HG03342 (cell line): ENCODE measurements around the gene MET.
"Not testable (repeated sequence)": the region's sequence is repeated elsewhere in the genome, so short reads cannot be mapped to it uniquely, and the experiment has no call there.

Source experiments
- ATAC-seq: cut with Tn5 transposase; IDR thresholded peaks from one replicate; pipeline ENCODE4 v1.9.1; 2021; ENCODE audit warnings: mild to moderate bottlenecking, moderate library complexity; ENCODE audit not compliant: unreplicated experiment

MET gene

GRCh38 chr7:116697761-116698160 lies 25.8 kb downstream of the MET start:
- no peak for ATAC-seq

GRCh38 chr7:116698396-116698795 lies 26.4 kb downstream of the MET start:
- no peak for ATAC-seq

GRCh38 chr7:116698930-116699721 lies 27.1 kb downstream of the MET start:
- no peak for ATAC-seq

- ATAC-seq, result no peak
Measured at GRCh38 chr7:116699722-116700120, 27.7 kb downstream of the MET start.

- ATAC-seq, result no peak
Measured at GRCh38 chr7:116702046-116702785, 30.2 kb downstream of the MET start.

- ATAC-seq, result no peak
Measured at GRCh38 chr7:116704650-116705228, 32.7 kb downstream of the MET start.

- ATAC-seq, result no peak
Measured at GRCh38 chr7:116705419-116705818, 33.4 kb downstream of the MET start.

GRCh38 chr7:116706668-116707126 lies 34.7 kb downstream of the MET start:
- no peak for ATAC-seq

GRCh38 chr7:116707289-116707688 lies 35.3 kb downstream of the MET start:
- no peak for ATAC-seq

- ATAC-seq, result no peak
Measured at GRCh38 chr7:116708248-116708647, 36.3 kb downstream of the MET start.

GRCh38 chr7:116708861-116709260 lies 36.9 kb downstream of the MET start:
- no peak for ATAC-seq

- ATAC-seq, result no peak
Measured at GRCh38 chr7:116709336-116709735, 37.3 kb downstream of the MET start.

- no peak for ATAC-seq
Measured at GRCh38 chr7:116710764-116711452, 38.9 kb downstream of the MET start.

- no peak for ATAC-seq
Measured at GRCh38 chr7:116711790-116712189, 39.8 kb downstream of the MET start.

- no peak for ATAC-seq
Measured at GRCh38 chr7:116713500-116713899, 41.5 kb downstream of the MET start.

- ATAC-seq, result no peak
Measured at GRCh38 chr7:116713918-116714317, 41.9 kb downstream of the MET start.

- ATAC-seq, result no peak
Measured at GRCh38 chr7:116715077-116715476, 43.1 kb downstream of the MET start.

- ATAC-seq, result no peak
Measured at GRCh38 chr7:116717137-116717536, 45.1 kb downstream of the MET start.

- not testable (repeated sequence) for ATAC-seq
Measured at GRCh38 chr7:116723959-116724529, 52.0 kb downstream of the MET start.

- no peak for ATAC-seq
Measured at GRCh38 chr7:116724560-116725231, 52.7 kb downstream of the MET start.
